Keratinocyte (primary cell): ENCODE data around the gene SYTL2. TPM values are rescaled to one million over a fixed set of nuclear protein-coding genes. Genes with fewer than 3 reads are reported as not detected.
"Not testable (repeated sequence)": the region's sequence is repeated elsewhere in the genome, so short reads cannot be mapped to it uniquely, and the experiment has no call there.

ENCODE experiments used
- DNase-seq: peaks from one replicate; pipeline ENCODE4 v3.0.0-alpha.2; 2011; ENCODE audit warnings: low read depth, missing footprints, low spot score
- FAIRE-seq: peaks from 2 replicates; lab custom pipeline; 2011; peaks lifted over from hg19 to GRCh38; lab: Jason Lieb, UNC
- H2AFZ ChIP-seq: 2 replicates; pipeline ENCODE4 v1.6.0; 2012; ENCODE audit warnings: low read length, control low read depth, inconsistent platforms; ENCODE audit not compliant: control insufficient read depth
- H3K27ac ChIP-seq: 2 replicates; pipeline ENCODE4 v1.5.1; 2011; ENCODE audit warnings: low read length; ENCODE audit not compliant: control insufficient read depth, insufficient read depth
- H3K27me3 ChIP-seq: 3 replicates; pipeline ENCODE4 v1.6.0; 2011; ENCODE audit warnings: low read length; ENCODE audit not compliant: control insufficient read depth, insufficient read depth; ENCODE audit errors: extremely low read depth
- H3K36me3 ChIP-seq, 2 experiments: 2 replicates in 1 of 2; 3 replicates in 1 of 2; pipeline ENCODE4 v1.5.1; 2011; ENCODE audit warnings: low read length in 2 of 2, mild to moderate bottlenecking in 1 of 2; ENCODE audit not compliant: control insufficient read depth in 2 of 2, insufficient read depth in 2 of 2; ENCODE audit errors: extremely low read depth in 1 of 2
- H3K4me1 ChIP-seq: 3 replicates; pipeline ENCODE4 v1.5.1; 2011; ENCODE audit warnings: low read length; ENCODE audit not compliant: control insufficient read depth, insufficient read depth; ENCODE audit errors: extremely low read depth
- H3K4me2 ChIP-seq: 3 replicates; pipeline ENCODE4 v1.6.0; 2011; ENCODE audit warnings: low read depth, low read length; ENCODE audit not compliant: control insufficient read depth, insufficient read depth; ENCODE audit errors: extremely low read depth
- H3K4me3 ChIP-seq, 3 experiments: fragments of 200-600 bp in 1 of 3; sonication (generic) in 1 of 3; 2 replicates in 2 of 3; 3 replicates in 1 of 3; pipeline ENCODE4 v1.5.1; 2011 to 2016; ENCODE audit warnings: low read length in 3 of 3, mild to moderate bottlenecking in 3 of 3, control low read depth in 2 of 3, inconsistent platforms in 1 of 3, low read depth in 1 of 3, mixed read lengths in 1 of 3, mixed run types in 1 of 3, moderate library complexity in 1 of 3; ENCODE audit not compliant: control insufficient read depth in 2 of 3, insufficient read depth in 2 of 3; ENCODE audit errors: extremely low read depth in 1 of 3
- H3K79me2 ChIP-seq: 2 replicates; pipeline ENCODE4 v1.6.0; 2012; ENCODE audit warnings: low read length; ENCODE audit not compliant: control insufficient read depth, insufficient read depth
- H3K9ac ChIP-seq: 3 replicates; pipeline ENCODE4 v1.6.0; 2011; ENCODE audit warnings: low read length; ENCODE audit not compliant: control insufficient read depth, insufficient read depth; ENCODE audit errors: extremely low read depth
- H3K9me1 ChIP-seq: 3 replicates; pipeline ENCODE4 v1.6.0; 2011; ENCODE audit warnings: low read length; ENCODE audit not compliant: control insufficient read depth, insufficient read depth; ENCODE audit errors: extremely low read depth
- H3K9me3 ChIP-seq: 2 replicates; pipeline ENCODE4 v1.5.1; 2012; ENCODE audit warnings: low read depth, low read length; ENCODE audit not compliant: control insufficient read depth
- H4K20me1 ChIP-seq: 3 replicates; pipeline ENCODE4 v1.6.0; 2011; ENCODE audit warnings: low read length; ENCODE audit not compliant: control insufficient read depth, insufficient read depth; ENCODE audit errors: extremely low read depth
- EZH2 ChIP-seq: IDR thresholded peaks from one replicate; pipeline ENCODE4 v1.6.1; 2012; ENCODE audit warnings: inconsistent platforms, mild to moderate bottlenecking, low read length, moderate library complexity
- dilution Hi-C: fragments of 300-500 bp; cut with MboI; formaldehyde crosslinking; loops from one replicate; pipeline ENCODE4 v1.7.0; 2020; ENCODE audit warnings: low sequenced_read_pairs; ENCODE audit not compliant: extremely low pct_ligation_motif_present
- polyA plus RNA-seq, 5 experiments: library from polyadenylated mRNA; depleted of rRNA in 3 of 5; stranded (reverse) in 3 of 5; stranded (forward) in 1 of 5; unstranded in 1 of 5; fragments of >200 nt; gene quantifications; 1 replicate in 1 of 5; 2 replicates in 3 of 5; 3 replicates in 1 of 5; pipeline versions ENCODE4 v1.2.1 to v1.2.3, GENCODE V29; 2011 to 2012; ENCODE audit warnings: missing spikeins in 2 of 5, low read depth in 1 of 5, low replicate concordance in 1 of 5
- TF ChIP-seq, protein P1 (sequence below), 3 experiments: IDR thresholded peaks in 1 of 3; conservative IDR thresholded peaks in 1 of 3; optimal IDR thresholded peaks in 1 of 3; 2 replicates in 2 of 3; 3 replicates in 1 of 3; pipeline versions ENCODE3 to v1.5.1; 2011; ENCODE audit warnings: low read length in 3 of 3, mild to moderate bottlenecking in 3 of 3, moderate library complexity in 2 of 3, control low read depth in 1 of 3, inconsistent platforms in 1 of 3; ENCODE audit not compliant: insufficient read depth in 2 of 3; ENCODE audit errors: extremely low read depth in 1 of 3

SYTL2 gene
- polyA plus RNA-seq, 1 donor (not counting 4 experiments of a cell fraction or from before 2014, with no cell fraction given) = 3.1 TPM

DNA sequence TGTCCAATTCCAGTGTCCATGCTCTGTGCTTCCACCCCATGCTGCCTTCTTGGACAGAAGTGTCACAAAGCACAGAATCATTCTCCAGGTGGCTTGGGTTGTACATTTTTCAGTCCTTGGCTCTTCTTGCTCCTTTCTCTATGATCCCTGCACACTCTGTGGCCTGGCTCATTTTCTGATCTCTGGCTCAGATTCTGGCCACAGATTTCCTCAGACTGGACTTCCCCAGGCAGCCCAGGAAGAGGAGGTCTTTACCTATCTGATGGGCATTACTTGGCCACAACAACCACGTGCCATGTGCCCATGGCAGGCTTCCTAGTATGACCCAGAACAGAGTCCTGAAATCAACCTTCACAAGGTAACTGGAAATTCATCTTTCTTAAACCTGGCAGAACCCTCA lies 27.2 kb downstream of the SYTL2 start:
- H3K4me3 ChIP-seq = no peak overlapping the region
- no peak overlapping the region for H3K27ac ChIP-seq
- H3K36me3 ChIP-seq = no peaks in the 10 kb centered on the region
- FAIRE-seq (no peak), DNase-seq (no peak)
- TF ChIP-seq EZH2 = no peak
- TF ChIP-seq, protein P1, sequence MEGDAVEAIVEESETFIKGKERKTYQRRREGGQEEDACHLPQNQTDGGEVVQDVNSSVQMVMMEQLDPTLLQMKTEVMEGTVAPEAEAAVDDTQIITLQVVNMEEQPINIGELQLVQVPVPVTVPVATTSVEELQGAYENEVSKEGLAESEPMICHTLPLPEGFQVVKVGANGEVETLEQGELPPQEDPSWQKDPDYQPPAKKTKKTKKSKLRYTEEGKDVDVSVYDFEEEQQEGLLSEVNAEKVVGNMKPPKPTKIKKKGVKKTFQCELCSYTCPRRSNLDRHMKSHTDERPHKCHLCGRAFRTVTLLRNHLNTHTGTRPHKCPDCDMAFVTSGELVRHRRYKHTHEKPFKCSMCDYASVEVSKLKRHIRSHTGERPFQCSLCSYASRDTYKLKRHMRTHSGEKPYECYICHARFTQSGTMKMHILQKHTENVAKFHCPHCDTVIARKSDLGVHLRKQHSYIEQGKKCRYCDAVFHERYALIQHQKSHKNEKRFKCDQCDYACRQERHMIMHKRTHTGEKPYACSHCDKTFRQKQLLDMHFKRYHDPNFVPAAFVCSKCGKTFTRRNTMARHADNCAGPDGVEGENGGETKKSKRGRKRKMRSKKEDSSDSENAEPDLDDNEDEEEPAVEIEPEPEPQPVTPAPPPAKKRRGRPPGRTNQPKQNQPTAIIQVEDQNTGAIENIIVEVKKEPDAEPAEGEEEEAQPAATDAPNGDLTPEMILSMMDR (optimal IDR thresholded peaks at IDR 0.05 in 1 of 3, IDR thresholded peaks at IDR 0.05 in 1 of 3, conservative IDR thresholded peaks at IDR 0.05 in 1 of 3; ENCODE audit: extremely low read depth in 1 of 3, insufficient read depth in 2 of 3, low read length in 3 of 3) = no peak
- H3K9ac ChIP-seq = no peak overlapping the region
- H3K4me1 ChIP-seq = peaks cover 7% of the 10 kb centered on the region
- H2AFZ ChIP-seq = no peak overlapping the region
- H3K79me2 ChIP-seq = no peaks in the 10 kb centered on the region
- H3K4me2 ChIP-seq = no peak overlapping the region
- dilution Hi-C loops = no loop called here
- H3K9me3 ChIP-seq = no peaks in the 10 kb centered on the region
- no peaks in the 10 kb centered on the region for H3K9me1 ChIP-seq
- no peaks in the 10 kb centered on the region for H4K20me1 ChIP-seq
- no peaks in the 10 kb centered on the region for H3K27me3 ChIP-seq

DNA sequence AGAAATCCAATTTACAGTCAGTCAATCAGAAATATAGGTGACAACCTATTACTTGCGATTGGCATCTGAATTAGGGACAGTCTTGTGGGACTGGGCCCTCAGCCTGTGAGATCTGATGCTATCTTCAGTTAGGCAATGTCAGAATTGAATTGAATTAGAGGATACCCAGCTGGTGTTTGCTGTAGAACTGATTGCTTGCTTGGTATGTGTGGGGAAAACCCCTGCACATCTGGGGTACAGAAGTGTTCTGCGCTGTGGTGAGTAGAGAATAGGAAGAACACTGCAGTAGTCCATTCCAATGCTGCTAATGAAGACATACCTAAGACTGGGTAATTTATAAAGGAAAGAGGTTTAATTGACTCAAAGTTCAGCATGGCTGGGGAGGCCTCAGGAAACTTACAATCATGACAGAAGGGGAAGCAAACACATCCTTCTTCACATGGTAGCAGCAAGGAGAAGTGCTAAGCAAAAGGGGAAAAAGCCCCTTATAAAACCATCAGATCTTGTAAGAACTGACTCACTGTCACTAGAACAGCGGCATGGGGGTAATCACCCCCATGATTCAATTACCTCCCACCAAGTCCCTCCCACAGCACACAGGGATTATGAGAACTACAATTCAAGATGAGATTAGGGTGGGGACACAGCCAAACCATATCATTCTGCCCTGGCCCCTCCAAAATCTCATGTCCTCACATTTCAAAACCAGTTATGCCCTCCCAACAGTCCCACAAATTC lies 30.0 kb downstream of the SYTL2 start:
- H3K4me1 ChIP-seq = peaks cover 13% of the 10 kb centered on the region
- H3K79me2 ChIP-seq, H3K27me3 ChIP-seq, H4K20me1 ChIP-seq, H3K9me1 ChIP-seq, H3K4me3 ChIP-seq, DNase-seq, dilution Hi-C loops, H3K27ac ChIP-seq, FAIRE-seq, H3K9ac ChIP-seq, H3K36me3 ChIP-seq, H3K9me3 ChIP-seq, H3K4me2 ChIP-seq, H2AFZ ChIP-seq: not testable (repeated sequence)
